K562 (cell line): ENCODE results near the gene PPP1R36.

Source experiments
- E2F1 ChIP-seq: sonication (generic); formaldehyde crosslinking; IDR thresholded peaks from 2 replicates; pipeline ENCODE4 v1.8.1; 2023; ENCODE audit warnings: mild to moderate bottlenecking, missing genetic modification reagents, moderate library complexity
- JUNB ChIP-seq: fragments of 450-650 bp; formaldehyde crosslinking; conservative IDR thresholded peaks from 2 replicates; pipeline ENCODE4 v1.4.0; 2020; ENCODE audit warnings: mild to moderate bottlenecking
- NRF1 ChIP-seq, 2 experiments: fragments of 450-650 bp; IDR thresholded peaks in 1 of 2; conservative IDR thresholded peaks in 1 of 2; 2 replicates each; pipeline ENCODE4 v1.6.1; 2014; ENCODE audit warnings: mild to moderate bottlenecking in 2 of 2
- PATZ1 ChIP-seq: fragments of 250-450 bp; sonication (Bioruptor Pico); IDR thresholded peaks from 2 replicates; pipeline ENCODE4 v1.5.0; 2020; ENCODE audit warnings: mild to moderate bottlenecking, borderline replicate concordance
- SIN3A ChIP-seq, 2 experiments: fragments of 150-350 bp in 1 of 2; IDR thresholded peaks; 2 replicates each; pipeline ENCODE4 v1.6.1; 2011 to 2016; ENCODE audit warnings: borderline replicate concordance in 2 of 2, low read depth in 2 of 2, low read length in 2 of 2, mild to moderate bottlenecking in 2 of 2, moderate library complexity in 2 of 2; ENCODE audit not compliant: control insufficient read depth in 1 of 2
- ZFP30 ChIP-seq: fragments of 250-450 bp; sonication (Bioruptor Pico); IDR thresholded peaks from 2 replicates; pipeline ENCODE4 v1.8.0; 2022; ENCODE audit warnings: moderate library complexity, mild to moderate bottlenecking, inconsistent platforms, borderline replicate concordance
- ZNF3 ChIP-seq: fragments of 250-450 bp; sonication (Bioruptor Pico); IDR thresholded peaks from 2 replicates; pipeline ENCODE4 v1.5.0; 2021; ENCODE audit warnings: mild to moderate bottlenecking, moderate library complexity

GRCh38 chr14:64601571-64601970, 51.8 kb downstream of the PPP1R36 start:
- no peak for TF ChIP-seq ZNF3
- no peak for TF ChIP-seq ZFP30 (CRISPR knock-in tag)
- no peak for TF ChIP-seq NRF1 (conservative IDR thresholded peaks at IDR 0.05 in 1 of 2, IDR thresholded peaks at IDR 0.05 in 1 of 2)
- TF ChIP-seq SIN3A (IDR thresholded peaks at IDR 0.05; ENCODE audit: borderline replicate concordance in 2 of 2, control insufficient read depth in 1 of 2, low read depth in 2 of 2, low read length in 2 of 2) = no peak
- no peak for TF ChIP-seq JUNB (CRISPR knock-in tag)
- TF ChIP-seq E2F1 (CRISPR knock-in tag) = no peak
- no peak for TF ChIP-seq PATZ1
